Endothelial cell (in vitro differentiated cells): Measurements from ENCODE around the gene GHITM. TPM values are rescaled to one million over a fixed set of nuclear protein-coding genes. Genes with fewer than 3 reads are reported as not detected.
"Not testable (repeated sequence)": the region's sequence is repeated elsewhere in the genome, so short reads cannot be mapped to it uniquely, and the experiment has no call there.

Experiments
- DNase-seq: peaks from one replicate; pipeline ENCODE4 v3.0.0; 2021; ENCODE audit warnings: low spot score
- H3K27ac Mint-ChIP-seq: one replicate; pipeline ENCODE4 v1.8.0; 2021; ENCODE audit warnings: mixed read lengths, inconsistent platforms; ENCODE audit not compliant: unreplicated experiment
- H3K27me3 Mint-ChIP-seq: one replicate; pipeline ENCODE4 v1.8.0; 2021; ENCODE audit warnings: mild to moderate bottlenecking, moderate library complexity, mixed read lengths, inconsistent platforms; ENCODE audit not compliant: unreplicated experiment
- H3K36me3 Mint-ChIP-seq: one replicate; pipeline ENCODE4 v1.8.0; 2021; ENCODE audit warnings: mild to moderate bottlenecking, low read depth, mixed read lengths, inconsistent platforms; ENCODE audit not compliant: unreplicated experiment
- H3K4me1 Mint-ChIP-seq: one replicate; pipeline ENCODE4 v1.8.0; 2021; ENCODE audit warnings: mild to moderate bottlenecking, mixed read lengths, inconsistent platforms; ENCODE audit not compliant: unreplicated experiment
- H3K4me3 Mint-ChIP-seq: one replicate; pipeline ENCODE4 v1.8.0; 2021; ENCODE audit warnings: mild to moderate bottlenecking, mixed read lengths, inconsistent platforms; ENCODE audit not compliant: unreplicated experiment
- H3K9me3 Mint-ChIP-seq: one replicate; pipeline ENCODE4 v1.8.0; 2021; ENCODE audit warnings: mixed read lengths, inconsistent platforms; ENCODE audit not compliant: unreplicated experiment
- total RNA-seq: library from RNA; stranded (reverse); fragmentation: NEBNext Ultra II Directional; extraction: Animal tissue kit (Norgen Biotek cat#: 25700); gene quantifications from one replicate; pipeline ENCODE4 v1.2.1, GENCODE V29; 2021; ENCODE audit not compliant: unreplicated experiment
- TF ChIP-seq, protein P1 (sequence below): fragments of 200-600 bp; sonication (generic); IDR thresholded peaks from one replicate; pipeline ENCODE4 v1.5.0; 2021; ENCODE audit warnings: antibody characterized with exemption; ENCODE audit not compliant: unreplicated experiment

The GHITM gene
- total RNA-seq, 1 donor from 2014 or later = 97.8 TPM

DNA sequence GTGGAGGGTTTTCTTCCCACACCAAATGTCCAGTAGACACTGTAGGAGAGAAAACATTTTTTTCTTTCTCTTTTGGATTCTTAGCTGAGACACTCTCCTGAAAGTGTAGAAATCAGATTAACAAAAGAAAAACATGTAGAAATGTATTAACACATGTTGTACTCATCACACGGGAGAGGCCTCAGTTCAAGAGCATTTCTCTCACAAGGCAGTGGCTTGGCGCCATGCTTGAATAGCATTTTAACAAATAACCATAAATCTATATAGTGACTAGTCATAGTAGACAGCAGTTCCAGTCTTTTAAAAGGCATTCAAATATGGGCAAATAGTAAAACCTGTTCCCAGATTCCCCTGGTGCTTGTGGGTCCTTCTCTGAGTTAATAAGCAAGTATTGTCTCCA, 38.3 kb upstream of the GHITM start:
- H3K36me3 Mint-ChIP-seq = no peaks in the 10 kb centered on the region
- H3K27me3 Mint-ChIP-seq = no peaks in the 10 kb centered on the region
- H3K9me3 Mint-ChIP-seq = no peaks in the 10 kb centered on the region
- TF ChIP-seq, protein P1, sequence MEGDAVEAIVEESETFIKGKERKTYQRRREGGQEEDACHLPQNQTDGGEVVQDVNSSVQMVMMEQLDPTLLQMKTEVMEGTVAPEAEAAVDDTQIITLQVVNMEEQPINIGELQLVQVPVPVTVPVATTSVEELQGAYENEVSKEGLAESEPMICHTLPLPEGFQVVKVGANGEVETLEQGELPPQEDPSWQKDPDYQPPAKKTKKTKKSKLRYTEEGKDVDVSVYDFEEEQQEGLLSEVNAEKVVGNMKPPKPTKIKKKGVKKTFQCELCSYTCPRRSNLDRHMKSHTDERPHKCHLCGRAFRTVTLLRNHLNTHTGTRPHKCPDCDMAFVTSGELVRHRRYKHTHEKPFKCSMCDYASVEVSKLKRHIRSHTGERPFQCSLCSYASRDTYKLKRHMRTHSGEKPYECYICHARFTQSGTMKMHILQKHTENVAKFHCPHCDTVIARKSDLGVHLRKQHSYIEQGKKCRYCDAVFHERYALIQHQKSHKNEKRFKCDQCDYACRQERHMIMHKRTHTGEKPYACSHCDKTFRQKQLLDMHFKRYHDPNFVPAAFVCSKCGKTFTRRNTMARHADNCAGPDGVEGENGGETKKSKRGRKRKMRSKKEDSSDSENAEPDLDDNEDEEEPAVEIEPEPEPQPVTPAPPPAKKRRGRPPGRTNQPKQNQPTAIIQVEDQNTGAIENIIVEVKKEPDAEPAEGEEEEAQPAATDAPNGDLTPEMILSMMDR = no peak
- H3K4me3 Mint-ChIP-seq = no peak overlapping the region
- DNase-seq = no peak
- H3K27ac Mint-ChIP-seq = no peak overlapping the region
- H3K4me1 Mint-ChIP-seq = no peaks in the 10 kb centered on the region

DNA sequence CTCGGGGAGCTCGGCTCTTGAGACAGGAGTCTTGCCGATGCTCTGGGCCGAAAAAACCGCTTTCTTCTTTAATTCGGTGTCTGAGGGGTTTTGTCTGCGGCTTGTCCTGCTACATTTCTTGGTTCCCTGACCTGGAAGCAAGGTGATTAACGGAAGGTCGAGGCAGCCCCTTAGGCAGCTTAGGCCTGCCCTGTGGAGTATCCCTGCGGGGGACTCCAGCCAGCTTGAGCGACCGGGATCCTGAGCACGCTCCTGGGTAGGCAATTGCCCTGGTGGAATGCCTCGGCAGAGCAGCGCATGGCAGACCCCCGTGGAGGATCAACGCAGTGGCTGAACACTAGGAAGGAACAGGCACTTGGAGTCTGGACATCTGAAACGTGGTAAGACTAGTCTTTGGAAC, 30.5 kb upstream of the GHITM start:
- Mint-ChIP-seq H3K27ac (no peak overlapping the region), H3K9me3 (no peaks in the 10 kb centered on the region), H3K4me1 (no peaks in the 10 kb centered on the region), H3K36me3 (no peaks in the 10 kb centered on the region), H3K4me3 (no peak overlapping the region), H3K27me3 (no peaks in the 10 kb centered on the region)
- no peak for DNase-seq
- TF ChIP-seq, protein P1 = no peak

DNA sequence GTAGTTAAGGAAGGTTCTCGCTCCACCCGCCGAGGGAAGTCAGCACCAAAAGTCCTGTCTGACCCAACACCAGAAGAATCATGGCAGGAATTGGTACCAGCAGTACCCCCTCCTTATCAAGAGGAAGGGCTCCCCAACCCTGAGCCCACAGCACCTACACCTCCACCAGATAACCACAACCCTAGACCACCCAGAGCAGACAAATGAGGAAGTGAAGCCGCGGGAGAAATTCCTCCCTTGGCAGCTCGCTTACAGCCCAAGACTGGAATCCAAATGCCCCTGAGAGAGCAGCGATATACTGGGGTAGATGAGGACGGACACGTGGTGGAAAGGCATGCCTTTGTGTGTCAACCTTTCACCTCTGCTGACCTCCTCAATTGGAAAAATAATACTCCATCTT, 29.5 kb upstream of the GHITM start:
- not testable (repeated sequence) for H3K4me3 Mint-ChIP-seq, H3K9me3 Mint-ChIP-seq, DNase-seq, H3K27ac Mint-ChIP-seq, H3K27me3 Mint-ChIP-seq, H3K36me3 Mint-ChIP-seq, H3K4me1 Mint-ChIP-seq

DNA sequence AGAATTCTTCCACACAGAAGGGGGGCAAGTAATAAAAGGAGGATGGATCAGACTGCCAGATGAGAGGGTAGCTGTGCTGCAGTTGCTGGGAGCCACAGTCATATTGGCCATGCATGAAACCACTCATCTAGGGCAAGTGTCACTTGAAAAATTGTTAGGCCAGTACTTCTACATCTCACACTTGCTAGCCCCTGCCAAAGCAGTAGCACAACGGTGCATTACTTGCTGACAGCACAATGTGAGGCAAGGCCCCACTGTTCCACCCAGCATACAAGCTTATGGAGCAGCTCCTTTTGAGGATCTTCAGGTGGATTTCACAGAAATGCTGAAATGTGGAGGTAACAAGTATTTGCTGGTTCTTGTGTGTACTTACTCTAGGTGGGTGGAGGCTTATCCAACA, 25.8 kb upstream of the GHITM start:
- not testable (repeated sequence) for H3K9me3 Mint-ChIP-seq, H3K27me3 Mint-ChIP-seq, H3K27ac Mint-ChIP-seq, DNase-seq, H3K4me3 Mint-ChIP-seq, H3K36me3 Mint-ChIP-seq, H3K4me1 Mint-ChIP-seq

DNA sequence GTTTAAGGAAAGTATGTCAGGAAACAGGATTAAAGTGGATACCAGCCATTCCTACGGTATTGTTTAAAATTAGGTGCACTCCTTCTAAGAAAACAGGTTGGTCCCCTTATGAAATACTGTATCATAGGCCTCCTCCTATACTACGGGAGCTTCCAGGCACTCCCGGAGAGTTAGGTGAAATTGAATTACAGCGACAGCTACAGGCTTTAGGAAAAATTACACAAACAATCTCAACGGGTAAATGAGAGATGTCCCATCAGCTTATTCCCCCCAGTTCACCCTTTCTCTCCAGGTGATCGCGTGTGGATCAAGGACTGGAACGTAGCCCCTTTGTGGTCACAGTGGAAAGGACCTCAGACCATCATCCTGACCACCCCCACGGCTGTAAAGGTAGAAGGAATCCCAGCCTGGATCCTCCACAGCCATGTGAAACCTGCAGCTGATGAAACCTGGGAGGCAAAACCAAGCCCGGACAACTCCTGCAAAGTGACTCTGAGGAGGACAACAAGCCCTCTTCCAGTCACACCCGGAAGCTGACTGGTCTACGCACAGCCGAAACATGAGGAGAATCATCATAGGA, 25.1 kb upstream of the GHITM start:
- Mint-ChIP-seq H3K36me3 (no peaks in the 10 kb centered on the region), H3K4me1 (no peaks in the 10 kb centered on the region), H3K4me3 (no peak overlapping the region), H3K27me3 (peaks cover 3% of the 10 kb centered on the region), H3K9me3 (no peaks in the 10 kb centered on the region), H3K27ac (no peak overlapping the region)
- no peak for DNase-seq
- TF ChIP-seq, protein P1 = no peak

DNA sequence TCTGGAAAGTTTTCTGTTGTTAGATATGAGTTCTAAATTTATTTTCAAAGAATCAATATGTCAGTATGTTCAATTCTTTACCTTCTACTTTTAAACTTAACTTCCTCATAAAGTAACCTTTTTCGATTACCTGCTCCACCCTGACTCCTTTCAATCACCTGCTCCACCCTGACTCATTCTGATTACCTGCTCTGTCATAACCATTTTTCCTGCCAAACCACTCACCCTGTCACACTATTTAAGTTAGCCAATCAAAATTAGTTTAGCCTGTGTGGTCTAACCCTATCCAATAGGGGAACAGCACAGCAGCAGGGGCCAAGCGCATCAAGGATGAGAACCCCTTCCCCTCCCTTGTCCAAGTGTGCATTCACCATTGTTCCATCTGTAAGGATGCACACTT, 22.1 kb upstream of the GHITM start:
- H3K4me1 Mint-ChIP-seq, H3K36me3 Mint-ChIP-seq, DNase-seq, H3K27me3 Mint-ChIP-seq, H3K27ac Mint-ChIP-seq, H3K9me3 Mint-ChIP-seq, H3K4me3 Mint-ChIP-seq: not testable (repeated sequence)
